Keratinocyte (primary cell): ENCODE data around the gene RPH3AL. TPM values are rescaled to one million over a fixed set of nuclear protein-coding genes. Genes with fewer than 3 reads are reported as not detected.

Source experiments
- DNase-seq: peaks from one replicate; pipeline ENCODE4 v3.0.0-alpha.2; 2011; ENCODE audit warnings: low read depth, missing footprints, low spot score
- FAIRE-seq: peaks from 2 replicates; lab custom pipeline; 2011; peaks lifted over from hg19 to GRCh38; lab: Jason Lieb, UNC
- H2AFZ ChIP-seq: 2 replicates; pipeline ENCODE4 v1.6.0; 2012; ENCODE audit warnings: low read length, control low read depth, inconsistent platforms; ENCODE audit not compliant: control insufficient read depth
- H3K27ac ChIP-seq: 2 replicates; pipeline ENCODE4 v1.5.1; 2011; ENCODE audit warnings: low read length; ENCODE audit not compliant: control insufficient read depth, insufficient read depth
- H3K27me3 ChIP-seq: 3 replicates; pipeline ENCODE4 v1.6.0; 2011; ENCODE audit warnings: low read length; ENCODE audit not compliant: control insufficient read depth, insufficient read depth; ENCODE audit errors: extremely low read depth
- H3K36me3 ChIP-seq, 2 experiments: 2 replicates in 1 of 2; 3 replicates in 1 of 2; pipeline ENCODE4 v1.5.1; 2011; ENCODE audit warnings: low read length in 2 of 2, mild to moderate bottlenecking in 1 of 2; ENCODE audit not compliant: control insufficient read depth in 2 of 2, insufficient read depth in 2 of 2; ENCODE audit errors: extremely low read depth in 1 of 2
- H3K4me1 ChIP-seq: 3 replicates; pipeline ENCODE4 v1.5.1; 2011; ENCODE audit warnings: low read length; ENCODE audit not compliant: control insufficient read depth, insufficient read depth; ENCODE audit errors: extremely low read depth
- H3K4me2 ChIP-seq: 3 replicates; pipeline ENCODE4 v1.6.0; 2011; ENCODE audit warnings: low read depth, low read length; ENCODE audit not compliant: control insufficient read depth, insufficient read depth; ENCODE audit errors: extremely low read depth
- H3K4me3 ChIP-seq, 3 experiments: fragments of 200-600 bp in 1 of 3; sonication (generic) in 1 of 3; 2 replicates in 2 of 3; 3 replicates in 1 of 3; pipeline ENCODE4 v1.5.1; 2011 to 2016; ENCODE audit warnings: low read length in 3 of 3, mild to moderate bottlenecking in 3 of 3, control low read depth in 2 of 3, inconsistent platforms in 1 of 3, low read depth in 1 of 3, mixed read lengths in 1 of 3, mixed run types in 1 of 3, moderate library complexity in 1 of 3; ENCODE audit not compliant: control insufficient read depth in 2 of 3, insufficient read depth in 2 of 3; ENCODE audit errors: extremely low read depth in 1 of 3
- H3K79me2 ChIP-seq: 2 replicates; pipeline ENCODE4 v1.6.0; 2012; ENCODE audit warnings: low read length; ENCODE audit not compliant: control insufficient read depth, insufficient read depth
- H3K9ac ChIP-seq: 3 replicates; pipeline ENCODE4 v1.6.0; 2011; ENCODE audit warnings: low read length; ENCODE audit not compliant: control insufficient read depth, insufficient read depth; ENCODE audit errors: extremely low read depth
- H3K9me1 ChIP-seq: 3 replicates; pipeline ENCODE4 v1.6.0; 2011; ENCODE audit warnings: low read length; ENCODE audit not compliant: control insufficient read depth, insufficient read depth; ENCODE audit errors: extremely low read depth
- H3K9me3 ChIP-seq: 2 replicates; pipeline ENCODE4 v1.5.1; 2012; ENCODE audit warnings: low read depth, low read length; ENCODE audit not compliant: control insufficient read depth
- H4K20me1 ChIP-seq: 3 replicates; pipeline ENCODE4 v1.6.0; 2011; ENCODE audit warnings: low read length; ENCODE audit not compliant: control insufficient read depth, insufficient read depth; ENCODE audit errors: extremely low read depth
- CTCF ChIP-seq, 3 experiments: IDR thresholded peaks in 1 of 3; conservative IDR thresholded peaks in 1 of 3; optimal IDR thresholded peaks in 1 of 3; 2 replicates in 2 of 3; 3 replicates in 1 of 3; pipeline versions ENCODE3 to v1.5.1; 2011; ENCODE audit warnings: low read length in 3 of 3, mild to moderate bottlenecking in 3 of 3, moderate library complexity in 2 of 3, control low read depth in 1 of 3, inconsistent platforms in 1 of 3; ENCODE audit not compliant: insufficient read depth in 2 of 3; ENCODE audit errors: extremely low read depth in 1 of 3
- EZH2 ChIP-seq: IDR thresholded peaks from one replicate; pipeline ENCODE4 v1.6.1; 2012; ENCODE audit warnings: inconsistent platforms, mild to moderate bottlenecking, low read length, moderate library complexity
- dilution Hi-C: fragments of 300-500 bp; cut with MboI; formaldehyde crosslinking; loops from one replicate; pipeline ENCODE4 v1.7.0; 2020; ENCODE audit warnings: low sequenced_read_pairs; ENCODE audit not compliant: extremely low pct_ligation_motif_present
- polyA plus RNA-seq, 5 experiments: library from polyadenylated mRNA; depleted of rRNA in 3 of 5; stranded (reverse) in 3 of 5; stranded (forward) in 1 of 5; unstranded in 1 of 5; fragments of >200 nt; gene quantifications; 1 replicate in 1 of 5; 2 replicates in 3 of 5; 3 replicates in 1 of 5; pipeline versions ENCODE4 v1.2.1 to v1.2.3, GENCODE V29; 2011 to 2012; ENCODE audit warnings: missing spikeins in 2 of 5, low read depth in 1 of 5, low replicate concordance in 1 of 5

RPH3AL gene
- polyA plus RNA-seq, 1 donor (not counting 4 experiments of a cell fraction or from before 2014, with no cell fraction given) = 0.31 TPM

- Histone ChIP-seq H3K4me3 (no peak overlapping the region), H3K36me3 (no peaks in the 10 kb centered on the region)
These were observed 170.4 kb downstream of the RPH3AL start for GRCh38 chr17:182050-182751.

GRCh38 chr17:181245-182049 is 171.2 kb downstream of the RPH3AL start, which contains the start of gene DOC2B:
TSS of gene DOC2B (minus strand) at chr17:181650. CDS start at chr17:181479, 171 bp downstream.
- H3K4me2 ChIP-seq = peak within 1 kb of the TSS; percentile 29
- no peak within 1 kb of the TSS for H3K4me3 ChIP-seq
- no peak for FAIRE-seq

More at GRCh38 chr17:182050-182751, 170.4 kb downstream of the RPH3AL start:
- Histone ChIP-seq H2AFZ (peak overlapping the region; percentile 4), H3K9me3 (no peaks in the 10 kb centered on the region), H3K27me3 (peaks cover 69% of the 10 kb centered on the region), H3K9ac (no peak overlapping the region), H3K79me2 (no peaks in the 10 kb centered on the region), H3K27ac (no peak overlapping the region), H3K9me1 (no peaks in the 10 kb centered on the region), H3K4me2 (peak overlapping the region; percentile 29), H4K20me1 (peaks cover 2% of the 10 kb centered on the region), H3K4me1 (peaks cover 3% of the 10 kb centered on the region)
- no peak for TF ChIP-seq CTCF (optimal IDR thresholded peaks at IDR 0.05 in 1 of 3, IDR thresholded peaks at IDR 0.05 in 1 of 3, conservative IDR thresholded peaks at IDR 0.05 in 1 of 3; ENCODE audit: extremely low read depth in 1 of 3, insufficient read depth in 2 of 3, low read length in 3 of 3)
- peak; percentile 19 for TF ChIP-seq EZH2
- no peak for DNase-seq
- dilution Hi-C loops = no loop called here
- FAIRE-seq = no peak

More at GRCh38 chr17:181245-182049, 171.2 kb downstream of the RPH3AL start, which contains the start of gene DOC2B:
- peaks cover 67% of the 10 kb centered on the region for H3K27me3 ChIP-seq
- H2AFZ ChIP-seq = peak within 1 kb of the TSS; percentile 4
- no peaks in the 10 kb centered on the region for H3K9me1 ChIP-seq
- H3K79me2 ChIP-seq = no peaks in the 10 kb centered on the region
- dilution Hi-C loops = no loop called here
- H4K20me1 ChIP-seq = peaks cover 2% of the 10 kb centered on the region
- no peak within 1 kb of the TSS for H3K9ac ChIP-seq
- peaks cover 3% of the 10 kb centered on the region for H3K4me1 ChIP-seq
- TF ChIP-seq CTCF (optimal IDR thresholded peaks at IDR 0.05 in 1 of 3, IDR thresholded peaks at IDR 0.05 in 1 of 3, conservative IDR thresholded peaks at IDR 0.05 in 1 of 3; ENCODE audit: extremely low read depth in 1 of 3, insufficient read depth in 2 of 3, low read length in 3 of 3) (peak in 1 of 3 experiments; percentile 1), EZH2 (peak; percentile 90)
- no peaks in the 10 kb centered on the region for H3K9me3 ChIP-seq
- DNase-seq = no peak
- H3K27ac ChIP-seq = no peak within 1 kb of the TSS
- no peaks in the 10 kb centered on the region for H3K36me3 ChIP-seq
